ENCODE results near the gene PIP5KL1. TPM values are rescaled to one million over a fixed set of nuclear protein-coding genes. Genes with fewer than 3 reads are reported as not detected.

The PIP5KL1 gene
- total and polyA plus RNA-seq, 2 of the 8 experiments (the other 6 are each of a cell fraction or from before 2014, with no cell fraction given): 13.4 to 15.4 TPM

DNA sequence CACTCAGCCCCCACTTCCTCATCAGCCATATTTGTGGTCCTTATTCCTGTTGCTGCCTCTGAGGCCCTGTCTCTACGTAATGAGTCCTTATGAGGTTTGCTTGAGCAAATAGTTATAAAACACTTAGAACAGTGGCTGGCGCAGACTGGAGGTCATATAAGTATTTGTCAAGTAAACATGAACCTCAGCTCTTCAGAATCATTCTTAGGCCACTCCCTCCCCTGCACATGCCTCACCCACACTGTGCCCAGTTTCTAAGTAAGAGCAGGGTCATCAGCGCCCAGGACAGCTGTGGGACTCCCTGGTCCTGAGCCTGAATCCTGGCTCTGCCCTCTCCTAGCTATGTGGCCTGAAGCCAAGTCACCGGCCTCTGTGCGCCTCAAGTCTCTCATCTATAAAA, 17.7 kb downstream of the PIP5KL1 start:
- no peak overlapping the region for H3K56ac ChIP-seq (replicated peaks; ENCODE audit: insufficient read length, low read depth, low read length)
- peaks cover 0 to 9% (median 8%) of the 10 kb centered on the region in 4 experiments; a peak in 5 of 7 replicates for H3K27me3 ChIP-seq (replicated peaks in 1 of 4; ENCODE audit: control insufficient read depth in 3 of 4, extremely low read depth in 1 of 4, insufficient read depth in 3 of 4, low read length in 3 of 4)
- H3K23ac ChIP-seq (ENCODE audit: insufficient read length): no peak overlapping the region
- no peaks in the 10 kb centered on the region for H3K79me2 ChIP-seq (ENCODE audit: control insufficient read depth in 1 of 2, insufficient read depth in 2 of 2, low read length in 2 of 2)
- H3K23me2 ChIP-seq (ENCODE audit: low read depth, low read length): peaks cover 5% of the 10 kb centered on the region
- TF ChIP-seq PHF8 (conservative IDR thresholded peaks at IDR 0.05; ENCODE audit: low read depth, low read length) (no peak), CEBPB (IDR thresholded peaks at IDR 0.05; ENCODE audit: low read depth, low read length) (no peak), RNF2 (IDR thresholded peaks at IDR 0.05; ENCODE audit: borderline replicate concordance, low read depth, low read length, missing control alignments, poor library complexity, severe bottlenecking) (no peak), TBP (IDR thresholded peaks at IDR 0.05; ENCODE audit: low read depth, low read length) (no peak), NANOG (IDR thresholded peaks at IDR 0.05; ENCODE audit: insufficient read depth, low read depth, low read length, poor library complexity, severe bottlenecking) (no peak), EZH2 (IDR thresholded peaks at IDR 0.05; ENCODE audit: low read depth, low read length, severe bottlenecking) (no peak), GABPA (IDR thresholded peaks at IDR 0.05; ENCODE audit: borderline replicate concordance, insufficient read depth, low read length) (no peak)
- H4K8ac ChIP-seq (ENCODE audit: extremely low read depth, insufficient read depth, low read length): no peak overlapping the region
- peaks cover 0 to 6% (median 0%) of the 10 kb centered on the region in 4 experiments; a peak in 1 of 8 replicates for H3K36me3 ChIP-seq (ENCODE audit: control insufficient read depth in 2 of 4, insufficient read depth in 4 of 4, low read length in 3 of 4)
- no peak overlapping the region for H2BK15ac ChIP-seq (ENCODE audit: low read length)
- no peaks in the 10 kb centered on the region for H3K79me1 ChIP-seq (ENCODE audit: low read depth, low read length)
- H2BK5ac ChIP-seq (ENCODE audit: low read depth, low read length): no peak overlapping the region
- no peak overlapping the region for H3K4me2 ChIP-seq (ENCODE audit: insufficient read depth in 1 of 2, low read depth in 2 of 2, low read length in 2 of 2)
- 95% methylated on average over 5 of the region's 5 CpGs; no CpG with 5 or more reads in 1 of the 2 experiments for WGBS, 2 experiments (ENCODE audit: extremely low coverage in 1 of 2, insufficient coverage in 1 of 2, insufficient read length in 1 of 2, insufficient replicate concordance in 2 of 2, low coverage in 1 of 2, low lambda C conversion rate in 2 of 2, missing lambda C conversion rate in 1 of 2)
- H3K4me3 ChIP-seq (ENCODE audit: extremely low read depth in 1 of 4, insufficient read depth in 2 of 4, low read depth in 3 of 4, low read length in 4 of 4): no peak overlapping the region
- H3K9me3 ChIP-seq (ENCODE audit: insufficient read depth in 2 of 2, low read depth in 1 of 2, low read length in 1 of 2): no peaks in the 10 kb centered on the region
- H2AFZ ChIP-seq (ENCODE audit: low read length): no peak overlapping the region
- no peak overlapping the region for H2AK5ac ChIP-seq (ENCODE audit: low read depth, low read length)
- ChIA-PET CTCF (ENCODE audit: partially characterized antibody) (interaction anchor here (1.0 to 1.8 kb wide), 7 partner anchors 8 to 178 kb away, joined by 3 to 7 read pairs (median 4); partner anchors contain the start of gene TOR2A), POLR2A (ENCODE audit: partially characterized antibody) (interaction anchor here (1.0 to 1.1 kb wide), 2 partner anchors 9 to 24 kb away, joined by 3 to 5 read pairs; no protein-coding TSS in a partner anchor)
- no peaks in the 10 kb centered on the region for H4K20me1 ChIP-seq (replicated peaks in 1 of 2; ENCODE audit: control insufficient read depth in 1 of 2, insufficient read depth in 2 of 2, low read length in 2 of 2)
- DNase-seq (ENCODE audit: low read depth in 1 of 2, low spot score in 2 of 2): no peak
- H2BK120ac ChIP-seq (replicated peaks; ENCODE audit: low read depth, low read length): no peak overlapping the region
- H3K4me1 ChIP-seq (replicated peaks in 1 of 4; ENCODE audit: control insufficient read depth in 3 of 4, insufficient read depth in 4 of 4, low read length in 3 of 4): peaks cover 4 to 8% (median 7%) of the 10 kb centered on the region in 4 experiments
- H4K5ac ChIP-seq (ENCODE audit: insufficient read length, low read depth, low read length): no peak overlapping the region
- no peak overlapping the region for H3K4ac ChIP-seq (replicated peaks; ENCODE audit: insufficient read length, low read depth, low read length)
- H3K27ac ChIP-seq (ENCODE audit: low read depth, low read length): no peak overlapping the region
- no peak overlapping the region for H3K18ac ChIP-seq (ENCODE audit: extremely low read depth, low read length)
- H3K9ac ChIP-seq (replicated peaks in 1 of 4; ENCODE audit: extremely low read depth in 1 of 4, low read depth in 3 of 4, low read length in 3 of 4): no peak overlapping the region
- no peak overlapping the region for H4K91ac ChIP-seq (replicated peaks; ENCODE audit: insufficient read length, low read length)
- no peak overlapping the region for H2BK12ac ChIP-seq (ENCODE audit: low read depth, low read length)
- no peak overlapping the region for H3K14ac ChIP-seq (ENCODE audit: insufficient read length)
- no peak overlapping the region for H2BK20ac ChIP-seq (ENCODE audit: low read length)
- FAIRE-seq: no peak
